HepG2 (cell line): Measurements from ENCODE around the gene TCF25. TPM values are rescaled to one million over a fixed set of nuclear protein-coding genes. Genes with fewer than 3 reads are reported as not detected.
A peak's percentile ranks its signal among the peaks of the same experiment; 100 is the strongest.

Source experiments
- BORCS8-MEF2B ChIP-seq: sonication (generic); formaldehyde crosslinking; IDR thresholded peaks from 2 replicates; pipeline ENCODE4 v1.8.0; 2022; ENCODE audit warnings: mild to moderate bottlenecking, missing genetic modification reagents
- E2F1 ChIP-seq: sonication (generic); formaldehyde crosslinking; IDR thresholded peaks from 2 replicates; pipeline ENCODE4 v1.5.0; 2020; ENCODE audit warnings: missing genetic modification reagents
- GATAD2A ChIP-seq: IDR thresholded peaks from 2 replicates; pipeline ENCODE4 v1.6.1; 2016
- HCFC1 ChIP-seq: fragments of 150-350 bp; IDR thresholded peaks from 2 replicates; pipeline ENCODE4 v1.6.1; 2014; ENCODE audit warnings: low read depth, low read length
- KLF13 ChIP-seq: sonication (generic); formaldehyde crosslinking; IDR thresholded peaks from 2 replicates; pipeline ENCODE4 v1.4.0; 2020; ENCODE audit warnings: mild to moderate bottlenecking, missing genetic modification reagents
- POLR2AphosphoS2 ChIP-seq: IDR thresholded peaks from 2 replicates; pipeline ENCODE4 v1.6.1; 2011; ENCODE audit warnings: low read depth, low read length, improper control_type of control experiment
- PRMT3 ChIP-seq: sonication (generic); formaldehyde crosslinking; IDR thresholded peaks from 2 replicates; pipeline ENCODE4 v1.8.1; 2022; ENCODE audit warnings: low read depth, mild to moderate bottlenecking, moderate library complexity, missing genetic modification reagents, borderline replicate concordance
- REXO4 ChIP-seq: sonication (generic); formaldehyde crosslinking; IDR thresholded peaks from 2 replicates; pipeline ENCODE4 v1.8.0; 2022; ENCODE audit warnings: missing genetic modification reagents, mild to moderate bottlenecking, borderline replicate concordance
- SMYD3 ChIP-seq: sonication (generic); formaldehyde crosslinking; IDR thresholded peaks from 2 replicates; pipeline ENCODE4 v1.8.1; 2023; ENCODE audit warnings: mild to moderate bottlenecking, missing genetic modification reagents
- SRF ChIP-seq: IDR thresholded peaks from 2 replicates; pipeline ENCODE4 v1.6.1; 2011; ENCODE audit warnings: mild to moderate bottlenecking, low read depth, low read length, moderate library complexity
- ZFP36L2 ChIP-seq: sonication (generic); formaldehyde crosslinking; IDR thresholded peaks from 2 replicates; pipeline ENCODE4 v1.4.0; 2020; ENCODE audit warnings: missing genetic modification reagents
- ZHX1 ChIP-seq: sonication (generic); formaldehyde crosslinking; IDR thresholded peaks from 2 replicates; pipeline ENCODE4 v1.8.1; 2022; ENCODE audit warnings: low read depth, mild to moderate bottlenecking, missing genetic modification reagents
- ZIK1 ChIP-seq: sonication (generic); formaldehyde crosslinking; IDR thresholded peaks from 2 replicates; pipeline ENCODE4 v1.5.0; 2020; ENCODE audit warnings: mild to moderate bottlenecking, low read depth, missing genetic modification reagents, borderline replicate concordance
- ZNF550 ChIP-seq: sonication (generic); formaldehyde crosslinking; IDR thresholded peaks from 2 replicates; pipeline ENCODE4 v1.4.0; 2020; ENCODE audit warnings: mild to moderate bottlenecking, missing genetic modification reagents, borderline replicate concordance
- ZNF691 ChIP-seq: sonication (generic); formaldehyde crosslinking; IDR thresholded peaks from 2 replicates; pipeline ENCODE4 v1.4.0; 2020; ENCODE audit warnings: missing genetic modification reagents, low read depth, mild to moderate bottlenecking, borderline replicate concordance
- ZSCAN22 ChIP-seq: sonication (generic); formaldehyde crosslinking; IDR thresholded peaks from 2 replicates; pipeline ENCODE4 v1.4.0; 2020; ENCODE audit warnings: mild to moderate bottlenecking, missing genetic modification reagents
- polyA plus RNA-seq, 8 experiments: library from polyadenylated mRNA; depleted of rRNA in 3 of 8; stranded (reverse) in 7 of 8; unstranded in 1 of 8; fragments of >200 nt; fragmentation: Illumina TruSeq in 4 of 8; extraction: Trizol in 4 of 8; gene quantifications; 2 replicates each; pipeline versions ENCODE4 v1.2.1 to v1.2.3, GENCODE V29; 2011 to 2016; ENCODE audit warnings: low read depth in 4 of 8, missing spikeins in 1 of 8, mixed read lengths in 1 of 8; ENCODE audit not compliant: insufficient read depth in 1 of 8
- total RNA-seq, 5 experiments: library from RNA; depleted of rRNA; stranded (reverse); fragments of >200 nt; fragmentation: Illumina TruSeq; extraction: Trizol; gene quantifications; 2 replicates each; pipeline ENCODE4 v1.2.3, GENCODE V29; 2016; ENCODE audit warnings: low read depth in 1 of 5
- TF ChIP-seq, protein P1 (sequence below): sonication (generic); formaldehyde crosslinking; IDR thresholded peaks from 2 replicates; pipeline ENCODE4 v1.8.0; 2022; ENCODE audit warnings: mild to moderate bottlenecking, missing genetic modification reagents, moderate library complexity
- TF ChIP-seq, protein P2 (sequence below): sonication (generic); formaldehyde crosslinking; IDR thresholded peaks from 2 replicates; pipeline ENCODE4 v1.9.0; 2021; ENCODE audit warnings: missing genetic modification reagents, mild to moderate bottlenecking, borderline replicate concordance
- TF ChIP-seq, protein P3 (sequence below): sonication (generic); formaldehyde crosslinking; IDR thresholded peaks from 2 replicates; pipeline ENCODE4 v1.4.0; 2020; ENCODE audit warnings: mild to moderate bottlenecking, missing genetic modification reagents
- TF ChIP-seq, protein P4 (sequence below): IDR thresholded peaks from 2 replicates; pipeline ENCODE4 v1.6.1; 2016; ENCODE audit warnings: mild to moderate bottlenecking, missing biosample characterization, missing genetic modification reagents

TCF25 gene
- total and polyA plus RNA-seq, 2 of the 13 experiments (the other 11 are each of a cell fraction or from before 2014, with no cell fraction given), result 138 to 206 TPM

- TF ChIP-seq ZNF550 (CRISPR knock-in tag) (peak; percentile 33; the same call in 1 of the 2 replicates), ZSCAN22 (no peak; the same call in 1 of the 2 replicates), GATAD2A (peak; percentile 92), HCFC1 (no peak), PRMT3 (CRISPR knock-in tag) (0 out of 2 replicates have a peak, but pooled peaks have one; percentile 65), SMYD3 (0 out of 2 replicates have a peak, but pooled peaks have one; percentile 66), E2F1 (CRISPR knock-in tag) (peak; percentile 51; the same call in 1 of the 2 replicates), ZNF691 (CRISPR knock-in tag) (no peak; the same call in 1 of the 2 replicates), ZFP36L2 (CRISPR knock-in tag) (no peak), POLR2AphosphoS2 (no peak), BORCS8-MEF2B (peak; percentile 89), SRF (no peak), REXO4 (peak; percentile 73; the same call in 1 of the 2 replicates), ZHX1 (CRISPR knock-in tag) (peak; percentile 95), KLF13 (CRISPR knock-in tag) (peak; percentile 90), ZIK1 (CRISPR knock-in tag) (peak; percentile 91)
- TF ChIP-seq, protein P1, sequence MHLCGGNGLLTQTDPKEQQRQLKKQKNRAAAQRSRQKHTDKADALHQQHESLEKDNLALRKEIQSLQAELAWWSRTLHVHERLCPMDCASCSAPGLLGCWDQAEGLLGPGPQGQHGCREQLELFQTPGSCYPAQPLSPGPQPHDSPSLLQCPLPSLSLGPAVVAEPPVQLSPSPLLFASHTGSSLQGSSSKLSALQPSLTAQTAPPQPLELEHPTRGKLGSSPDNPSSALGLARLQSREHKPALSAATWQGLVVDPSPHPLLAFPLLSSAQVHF (CRISPR knock-in tag), result peak; percentile 95
- TF ChIP-seq, protein P2, sequence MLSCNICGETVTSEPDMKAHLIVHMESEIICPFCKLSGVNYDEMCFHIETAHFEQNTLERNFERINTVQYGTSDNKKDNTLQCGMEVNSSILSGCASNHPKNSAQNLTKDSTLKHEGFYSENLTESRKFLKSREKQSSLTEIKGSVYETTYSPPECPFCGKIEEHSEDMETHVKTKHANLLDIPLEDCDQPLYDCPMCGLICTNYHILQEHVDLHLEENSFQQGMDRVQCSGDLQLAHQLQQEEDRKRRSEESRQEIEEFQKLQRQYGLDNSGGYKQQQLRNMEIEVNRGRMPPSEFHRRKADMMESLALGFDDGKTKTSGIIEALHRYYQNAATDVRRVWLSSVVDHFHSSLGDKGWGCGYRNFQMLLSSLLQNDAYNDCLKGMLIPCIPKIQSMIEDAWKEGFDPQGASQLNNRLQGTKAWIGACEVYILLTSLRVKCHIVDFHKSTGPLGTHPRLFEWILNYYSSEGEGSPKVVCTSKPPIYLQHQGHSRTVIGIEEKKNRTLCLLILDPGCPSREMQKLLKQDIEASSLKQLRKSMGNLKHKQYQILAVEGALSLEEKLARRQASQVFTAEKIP (CRISPR knock-in tag), result no peak
- TF ChIP-seq, protein P3, sequence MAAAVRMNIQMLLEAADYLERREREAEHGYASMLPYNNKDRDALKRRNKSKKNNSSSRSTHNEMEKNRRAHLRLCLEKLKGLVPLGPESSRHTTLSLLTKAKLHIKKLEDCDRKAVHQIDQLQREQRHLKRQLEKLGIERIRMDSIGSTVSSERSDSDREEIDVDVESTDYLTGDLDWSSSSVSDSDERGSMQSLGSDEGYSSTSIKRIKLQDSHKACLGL, result peak; percentile 90
- TF ChIP-seq, protein P4, sequence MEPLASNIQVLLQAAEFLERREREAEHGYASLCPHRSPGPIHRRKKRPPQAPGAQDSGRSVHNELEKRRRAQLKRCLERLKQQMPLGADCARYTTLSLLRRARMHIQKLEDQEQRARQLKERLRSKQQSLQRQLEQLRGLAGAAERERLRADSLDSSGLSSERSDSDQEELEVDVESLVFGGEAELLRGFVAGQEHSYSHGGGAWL (CRISPR knock-in tag), result peak; percentile 86
Observed at GRCh38 chr16:89915303-89916232, 42.2 kb downstream of the TCF25 start (continued).
